Left renal cortex interstitium (tissue), 4 donors: ENCODE measurements around the gene DUSP12. TPM values are rescaled to one million over a fixed set of nuclear protein-coding genes. Genes with fewer than 3 reads are reported as not detected.

Experiments
- DNase-seq, 4 donors: peaks; one replicate each; pipeline ENCODE4 v3.0.0-alpha.2; 2013; ENCODE audit warnings: low read depth in 4 of 4, low spot score in 2 of 4, missing footprints in 1 of 4
- polyA plus RNA-seq, 4 donors: library from polyadenylated mRNA; unstranded; fragments of 120-200 nt; gene quantifications; one replicate each; pipeline ENCODE4 v1.2.1, GENCODE V29; 2013; ENCODE audit not compliant: insufficient read length in 4 of 4

The DUSP12 gene
- polyA plus RNA-seq, 4 donors, result 35.6 to 49.2 (median 44.8) TPM

GRCh38 chr1:161726473-161727255 is 22.9 kb upstream of the DUSP12 start:
- DNase-seq, result peak; percentile 55 to 87 (median 70)

DNA sequence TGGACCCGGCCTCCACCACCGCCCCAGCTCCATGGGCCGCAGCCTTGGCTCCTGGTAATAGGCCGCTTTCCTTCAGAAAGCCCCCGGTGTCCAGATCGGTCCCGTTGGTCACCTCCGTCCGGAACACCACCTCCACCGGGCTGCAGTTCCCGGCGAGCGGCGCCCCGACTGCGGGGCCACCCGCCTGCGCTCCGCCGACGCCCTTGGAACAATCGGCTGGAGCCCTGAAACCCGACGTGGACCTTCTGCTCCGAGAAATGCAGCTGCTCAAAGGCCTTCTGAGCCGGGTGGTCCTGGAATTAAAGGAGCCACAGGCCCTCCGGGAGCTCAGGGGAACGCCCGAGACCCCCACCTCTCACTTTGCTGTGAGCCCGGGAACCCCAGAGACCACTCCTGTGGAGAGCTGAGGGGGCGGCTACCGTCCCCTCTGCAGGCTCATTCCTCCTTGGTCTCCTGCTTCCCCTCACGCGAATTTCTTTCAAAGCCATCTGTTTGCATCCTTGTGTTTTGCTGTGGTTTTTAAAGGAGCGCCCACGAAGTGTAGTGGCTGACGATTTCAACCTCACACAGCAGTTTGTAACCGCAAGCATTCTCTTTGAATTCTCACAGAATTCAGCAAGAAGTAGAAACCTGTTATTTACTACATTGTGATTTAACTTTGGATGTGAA is 22.2 kb upstream of the DUSP12 start:
- peak in 1 of 4 donors; percentile 18 for DNase-seq

DNA sequence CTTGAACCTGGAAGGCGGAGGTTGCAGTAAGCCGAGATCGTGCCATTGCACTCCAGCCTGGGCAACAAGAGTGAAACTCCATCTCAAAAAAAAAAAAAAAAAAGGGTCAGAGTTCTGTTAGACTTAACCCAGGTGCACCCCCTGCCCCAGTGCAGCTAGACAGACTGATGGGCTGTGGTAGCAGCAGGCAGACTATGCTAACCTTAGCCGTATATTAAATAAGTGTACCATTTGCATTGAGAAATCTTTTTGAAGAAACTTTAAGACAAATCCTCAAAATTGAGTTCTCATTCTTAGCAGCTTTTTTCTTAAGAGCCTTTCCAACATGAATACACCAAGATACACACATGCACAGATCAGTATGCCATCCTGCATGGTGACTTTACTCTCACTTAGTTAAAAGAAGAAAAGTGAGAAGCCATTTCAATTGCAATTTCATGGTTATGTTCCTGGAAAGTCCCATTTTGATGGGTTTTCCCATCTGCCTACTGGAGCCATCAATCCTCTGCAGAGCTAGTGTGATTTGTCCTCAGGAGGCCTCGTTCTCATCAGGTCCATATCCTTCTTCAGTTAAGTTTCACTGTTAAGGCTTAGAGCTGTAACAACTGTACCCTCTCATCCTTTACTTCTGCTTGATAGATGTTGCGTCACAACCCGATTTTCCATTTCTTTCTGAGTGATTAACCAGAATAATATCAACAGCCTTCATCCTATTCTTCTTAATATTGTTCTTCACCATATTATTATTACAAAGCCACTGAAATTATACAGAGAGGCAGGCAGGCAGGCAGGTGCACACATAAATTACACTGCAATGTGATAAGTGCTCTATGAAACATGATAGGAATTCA is 21.0 kb upstream of the DUSP12 start:
- DNase-seq, result no peak

DNA sequence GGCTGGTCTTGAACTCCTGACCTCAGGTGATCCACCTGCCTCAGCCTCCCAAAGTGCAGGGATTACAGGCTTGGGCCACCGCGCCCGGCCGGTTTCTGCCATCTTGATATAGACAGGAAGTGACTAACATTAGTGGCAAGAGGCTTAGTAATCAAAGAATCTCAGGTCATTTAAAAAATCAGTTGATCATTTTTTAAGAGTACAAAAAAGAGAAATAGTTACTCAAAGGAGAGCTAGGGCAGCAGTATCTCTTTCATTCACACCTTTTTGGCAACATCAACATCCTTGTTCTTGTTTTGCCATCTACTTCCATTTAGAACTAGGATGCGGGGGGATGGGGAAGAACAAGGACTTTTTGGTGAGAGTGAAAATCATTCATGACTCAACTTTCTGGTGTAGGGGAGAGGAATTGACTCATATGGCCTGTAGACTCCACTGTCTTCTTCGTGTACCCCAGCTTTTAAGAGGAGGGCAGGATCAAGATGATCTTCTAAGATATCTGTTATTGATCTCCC is 19.5 kb upstream of the DUSP12 start:
- DNase-seq, result no peak

GRCh38 chr1:161731241-161731640 is 18.3 kb upstream of the DUSP12 start:
- no peak for DNase-seq

- no peak for DNase-seq
Measured at GRCh38 chr1:161731981-161732718, 17.4 kb upstream of the DUSP12 start.

DNA sequence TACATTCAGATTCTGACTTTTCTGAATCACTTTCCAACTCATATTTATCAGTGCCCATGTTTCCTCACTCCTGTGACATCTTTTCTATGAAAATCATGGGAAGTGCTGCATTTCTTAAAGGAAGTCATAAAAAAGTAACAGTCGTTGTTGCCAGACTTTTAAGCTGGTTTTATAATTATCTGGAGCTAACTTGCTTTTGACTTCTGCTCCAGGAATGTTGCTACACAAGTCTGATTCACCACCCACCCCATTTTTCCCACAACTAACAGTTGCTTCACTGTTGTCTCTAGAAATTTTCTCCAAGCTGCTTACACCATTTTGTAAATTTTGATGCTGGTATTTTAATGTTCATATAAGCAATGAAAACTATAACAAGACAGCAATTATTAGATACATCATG is 16.1 kb upstream of the DUSP12 start:
- DNase-seq, result no peak

GRCh38 chr1:161735837-161736236 is 13.7 kb upstream of the DUSP12 start:
- DNase-seq, result no peak

- no peak for DNase-seq
Measured at GRCh38 chr1:161736335-161736969, 13.1 kb upstream of the DUSP12 start.

DNA sequence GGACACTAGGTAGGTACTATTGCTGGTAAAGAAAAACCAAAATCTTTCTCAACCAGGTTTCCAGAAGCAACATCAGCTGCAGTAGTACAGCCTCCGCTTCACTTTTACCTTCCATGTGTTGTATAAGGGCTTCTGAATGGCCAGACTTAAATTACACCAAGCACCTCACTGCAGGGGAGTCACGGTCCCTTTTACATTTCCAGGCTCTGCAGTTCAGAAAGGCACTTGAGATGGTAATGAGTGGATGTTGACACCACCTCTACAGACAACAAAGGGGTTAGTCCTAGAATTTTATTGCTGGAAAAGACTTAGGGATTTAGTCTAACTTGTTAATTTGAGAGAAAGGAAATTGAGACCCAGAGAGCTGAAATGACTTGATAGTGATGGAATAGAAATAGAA is 12.0 kb upstream of the DUSP12 start:
- no peak for DNase-seq

DNA sequence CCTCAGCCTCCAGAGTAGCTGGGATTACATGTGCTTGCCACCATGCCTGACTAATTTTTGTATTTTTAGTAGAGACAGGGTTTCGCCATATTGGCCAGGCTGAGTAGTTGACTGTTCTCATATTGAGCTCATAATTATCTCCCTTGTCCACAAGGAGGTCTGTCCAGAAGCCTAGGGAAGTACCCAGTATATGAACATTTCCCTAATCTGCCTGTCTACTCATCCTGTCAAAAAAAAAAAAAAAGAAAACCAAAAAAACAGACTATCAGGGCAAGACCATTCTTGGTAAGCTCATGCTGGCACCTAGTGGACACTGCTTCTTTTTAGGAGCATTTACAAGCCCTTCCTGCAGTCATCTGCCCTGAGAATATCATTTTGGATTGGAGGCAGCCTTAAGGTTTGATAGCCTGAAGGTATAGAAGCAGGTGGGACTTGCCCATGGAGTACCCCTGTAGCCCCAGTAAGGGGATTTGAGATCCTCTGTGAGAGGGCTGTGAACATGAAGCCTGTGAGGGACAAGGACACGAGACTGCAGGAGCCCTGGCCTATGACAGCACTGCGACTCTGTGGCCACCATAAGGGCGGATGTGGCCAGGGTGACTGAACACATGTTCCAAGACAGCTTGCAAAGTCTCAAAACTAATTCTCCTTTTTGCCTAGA is 10.8 kb upstream of the DUSP12 start:
- no peak for DNase-seq

DNA sequence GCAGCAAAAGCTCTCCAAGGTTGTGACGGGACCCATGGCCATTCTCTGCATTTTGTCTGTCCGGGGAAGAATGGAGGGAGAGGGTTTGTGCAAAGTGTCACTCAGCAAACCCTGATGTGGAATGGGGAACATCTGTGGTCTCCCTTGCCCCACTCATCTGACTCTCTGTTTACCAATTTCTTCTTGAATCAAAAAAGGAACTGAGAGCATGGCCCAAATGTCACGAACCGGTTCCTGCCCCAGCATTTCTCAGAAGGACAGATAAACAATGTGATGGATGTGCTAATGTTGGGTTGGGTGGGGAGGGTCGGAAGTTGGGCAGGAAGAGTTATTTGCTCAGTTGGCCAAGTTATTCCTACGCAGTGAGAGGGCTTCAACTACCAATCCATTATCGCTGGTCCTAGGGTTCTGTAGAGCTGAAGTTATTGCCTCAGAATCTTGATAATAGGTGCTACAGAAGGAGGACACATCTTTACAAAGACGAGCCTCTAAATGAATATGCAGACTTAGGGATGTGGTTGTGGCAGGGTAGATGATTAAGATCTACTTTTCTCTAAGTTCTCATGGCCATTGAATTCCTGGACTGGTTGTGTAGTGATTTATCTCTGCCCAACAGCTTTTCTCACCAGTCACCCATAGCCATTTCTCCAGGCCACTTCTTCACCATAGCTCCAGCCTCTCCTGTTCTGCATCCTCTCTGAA is 9.6 kb upstream of the DUSP12 start:
- no peak for DNase-seq

GRCh38 chr1:161740921-161741320 is 8.7 kb upstream of the DUSP12 start:
- no peak for DNase-seq

- no peak for DNase-seq
Measured at GRCh38 chr1:161743231-161743630, 6.4 kb upstream of the DUSP12 start.

DNA sequence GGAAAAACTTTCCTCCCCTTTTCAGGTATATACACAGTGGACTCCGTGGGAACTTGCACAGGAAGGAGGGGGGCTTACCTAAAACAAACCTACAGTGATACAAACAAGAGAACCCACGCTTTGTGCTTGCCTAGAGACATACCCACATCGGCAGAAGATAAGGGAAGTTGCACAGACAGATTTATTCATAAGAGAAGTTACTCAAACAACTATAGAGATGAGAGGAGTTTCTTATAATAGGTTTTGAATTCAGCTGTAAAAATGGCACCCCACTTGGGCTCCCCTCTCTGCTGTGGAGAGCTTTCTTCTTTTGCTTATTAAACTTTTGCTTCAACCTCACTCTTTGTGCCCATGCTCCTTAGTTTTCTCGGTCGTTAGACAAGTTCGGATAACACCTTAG is 1.8 kb upstream of the DUSP12 start:
- DNase-seq, result no peak

GRCh38 chr1:161763522-161764098 is 14.0 kb downstream of the DUSP12 start:
- DNase-seq, result no peak

GRCh38 chr1:161766102-161766981 is 16.8 kb downstream of the DUSP12 start, which contains the start of gene ATF6:
Gene ATF6, plus strand, starts transcription at chr1:161766320. Its CDS starts 41 bp downstream, at chr1:161766361.
- peak; percentile 84 to 89 (median 87) for DNase-seq
